HG03342 (cell line): ENCODE measurements around the gene TMIE.

Source experiments
- ATAC-seq: cut with Tn5 transposase; IDR thresholded peaks from one replicate; pipeline ENCODE4 v1.9.1; 2021; ENCODE audit warnings: mild to moderate bottlenecking, moderate library complexity; ENCODE audit not compliant: unreplicated experiment

Gene TMIE, protein sequence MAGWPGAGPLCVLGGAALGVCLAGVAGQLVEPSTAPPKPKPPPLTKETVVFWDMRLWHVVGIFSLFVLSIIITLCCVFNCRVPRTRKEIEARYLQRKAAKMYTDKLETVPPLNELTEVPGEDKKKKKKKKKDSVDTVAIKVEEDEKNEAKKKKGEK

GRCh38 chr3:46701181-46701939, at the start of gene TMIE:
TMIE (plus strand) TSS chr3:46701392; CDS start chr3:46701488, 96 bp downstream.
- no peak for ATAC-seq

- ATAC-seq: no peak
Measured at GRCh38 chr3:46655271-46655670, 45.9 kb upstream of the TMIE start.

DNA sequence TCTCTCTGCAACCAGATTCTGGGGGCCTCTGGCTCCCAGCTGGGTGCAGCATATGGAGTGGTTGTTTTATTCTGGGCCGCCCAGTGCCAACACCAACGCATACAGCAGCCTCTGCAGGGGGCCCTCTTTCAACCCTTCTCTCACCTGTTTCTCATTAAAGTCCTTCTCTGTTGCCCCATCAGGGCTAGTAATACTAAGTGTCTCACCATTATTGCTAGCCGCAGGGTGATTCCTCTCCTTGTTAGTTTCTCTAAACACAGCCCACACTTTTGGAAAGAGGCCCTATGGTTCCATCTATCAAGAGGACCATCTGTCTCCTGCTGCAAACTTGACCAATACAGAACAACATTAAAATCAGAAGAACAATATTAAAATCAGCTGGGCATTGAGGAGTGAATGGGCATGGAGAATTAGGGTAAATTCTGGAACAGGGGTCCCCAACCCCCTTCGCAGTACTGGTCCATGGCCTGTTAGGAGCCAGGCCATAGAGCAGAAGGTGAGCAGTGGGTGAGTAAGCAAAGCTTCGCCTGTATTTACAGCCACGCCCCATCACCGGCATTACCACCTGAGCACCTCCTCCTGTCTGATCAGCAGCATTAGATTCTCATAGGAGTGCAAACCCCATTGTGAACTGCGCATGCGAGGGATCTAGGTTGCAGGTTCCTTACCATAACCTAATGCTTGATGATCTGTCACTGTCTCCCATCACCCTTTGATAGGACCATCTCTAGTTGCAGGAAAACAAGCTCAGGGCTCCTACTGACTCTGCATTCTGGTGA, 44.2 kb upstream of the TMIE start:
- ATAC-seq: no peak

DNA sequence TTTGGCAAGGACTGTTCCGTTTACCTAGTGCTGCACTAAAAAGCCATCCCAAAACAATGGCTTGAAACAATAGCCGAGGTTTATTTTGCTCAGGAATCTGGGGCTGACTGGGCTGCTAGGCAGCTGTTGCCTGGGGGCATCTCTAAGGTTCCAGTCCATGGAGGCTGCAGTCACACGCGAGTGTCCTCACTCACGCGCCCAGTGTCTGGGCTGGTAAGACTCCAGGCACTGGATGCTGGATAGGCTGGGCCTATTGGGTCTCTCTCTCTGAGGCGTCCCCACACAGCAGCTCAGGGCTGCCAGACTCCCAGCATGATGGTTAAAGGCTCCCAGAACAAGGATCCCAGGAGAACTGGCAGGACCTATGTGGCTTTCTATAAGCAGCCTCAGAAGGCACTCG, 41.9 kb upstream of the TMIE start:
- ATAC-seq: no peak

- no peak for ATAC-seq
Measured at GRCh38 chr3:46660003-46660402, 41.2 kb upstream of the TMIE start.

DNA sequence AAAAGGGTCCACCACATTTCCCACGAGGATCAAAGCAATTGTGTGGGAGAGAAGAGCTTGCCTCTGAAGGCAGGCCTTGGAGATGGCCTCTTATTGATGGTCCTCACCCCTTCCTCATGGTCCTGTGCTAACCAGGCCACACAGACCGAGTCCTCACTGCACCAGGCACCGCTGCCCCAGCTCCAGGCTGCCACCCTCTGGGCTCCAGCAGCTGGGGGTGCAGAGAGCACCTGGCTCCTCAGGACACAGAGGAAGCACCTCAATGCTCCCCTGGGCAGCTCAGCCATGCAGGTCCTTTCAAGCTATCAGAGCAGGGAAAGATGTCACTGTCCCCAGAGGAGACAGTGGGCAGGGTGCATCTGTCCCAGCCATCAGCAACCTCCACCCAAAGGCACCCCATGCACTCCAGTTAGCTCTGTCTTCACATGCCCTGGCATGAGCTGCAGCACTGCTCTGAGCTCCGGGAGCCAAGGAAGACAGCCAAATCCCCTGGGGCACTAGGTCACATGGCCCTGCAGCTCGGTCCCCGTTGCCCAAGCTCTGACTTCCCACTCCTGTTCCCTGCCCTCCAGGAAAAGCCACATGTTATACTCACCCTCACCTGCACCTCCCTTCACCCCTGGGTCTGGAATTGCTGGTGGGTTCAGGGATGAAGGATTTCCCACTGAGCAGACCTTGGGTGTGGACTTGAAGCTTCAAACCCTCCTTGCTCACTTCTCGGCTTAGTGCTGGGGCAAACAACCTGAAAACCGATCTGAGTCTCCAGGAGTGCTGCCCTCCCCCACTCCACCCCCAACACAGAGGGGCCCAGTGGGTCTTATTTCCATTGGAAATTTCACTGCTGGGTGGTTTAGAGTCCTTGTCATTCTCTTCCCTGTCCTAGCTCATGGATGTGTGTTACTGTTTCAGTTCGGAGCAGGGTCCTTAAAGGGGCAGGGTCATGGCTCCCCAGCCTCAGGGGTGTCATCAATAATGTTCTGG, 40.4 kb upstream of the TMIE start:
- ATAC-seq: no peak

GRCh38 chr3:46661776-46662766, 39.1 kb upstream of the TMIE start:
- ATAC-seq: no peak

GRCh38 chr3:46662771-46663551, 38.2 kb upstream of the TMIE start:
- no peak for ATAC-seq

DNA sequence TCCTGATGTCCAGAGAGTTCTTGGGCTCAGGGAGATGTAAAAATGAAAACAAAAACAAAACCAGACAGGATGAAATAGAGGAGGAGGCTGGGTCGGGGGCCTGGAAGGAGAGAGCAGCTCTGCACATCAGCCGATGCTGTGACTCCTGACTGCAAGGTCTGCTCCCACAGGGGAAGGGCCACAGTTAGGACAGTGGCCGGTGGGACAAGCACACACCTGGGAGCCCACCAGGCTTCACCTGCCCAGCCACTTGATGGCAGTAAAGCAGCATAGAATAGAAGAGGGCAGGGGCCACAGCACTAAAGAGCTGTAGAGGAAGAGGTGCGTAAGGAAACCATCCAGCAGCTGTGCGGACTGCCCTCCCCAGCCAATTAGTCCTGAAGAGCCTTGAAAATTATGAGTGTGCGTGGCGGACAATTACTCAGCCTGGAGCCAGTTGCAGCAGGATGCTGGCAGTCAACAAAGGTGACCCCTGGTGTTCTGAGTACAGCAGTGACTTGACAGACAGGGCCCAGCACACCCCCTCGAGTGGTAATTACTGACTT, 37.5 kb upstream of the TMIE start:
- no peak for ATAC-seq

- no peak for ATAC-seq
Measured at GRCh38 chr3:46664188-46664970, 36.8 kb upstream of the TMIE start.

GRCh38 chr3:46664971-46665762, 36.0 kb upstream of the TMIE start:
- no peak for ATAC-seq

- no peak for ATAC-seq
Measured at GRCh38 chr3:46665763-46666452, 35.3 kb upstream of the TMIE start.

- no peak for ATAC-seq
Measured at GRCh38 chr3:46666453-46666845, 34.7 kb upstream of the TMIE start.

- ATAC-seq: no peak
Measured at GRCh38 chr3:46667061-46667621, 34.1 kb upstream of the TMIE start.

DNA sequence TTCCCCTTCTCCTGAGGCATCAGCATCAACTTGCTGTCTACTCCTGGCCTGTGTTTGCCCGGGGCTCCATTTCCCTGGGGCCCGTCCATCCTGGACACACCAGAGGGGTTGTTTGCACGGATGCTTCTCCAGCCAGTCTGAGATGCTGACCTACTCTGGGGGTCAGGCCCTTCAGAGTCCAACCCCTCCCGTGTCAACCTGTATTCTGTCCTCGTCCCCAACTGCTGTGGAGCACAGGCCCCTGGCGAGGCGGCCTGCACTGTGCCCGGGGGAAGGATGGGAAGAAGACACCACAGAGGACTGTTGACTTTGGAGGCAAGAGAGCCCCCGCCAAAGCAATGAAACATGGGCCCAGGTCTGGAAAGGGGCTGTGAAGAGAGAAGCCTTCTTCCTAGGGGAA, 33.5 kb upstream of the TMIE start:
- no peak for ATAC-seq

DNA sequence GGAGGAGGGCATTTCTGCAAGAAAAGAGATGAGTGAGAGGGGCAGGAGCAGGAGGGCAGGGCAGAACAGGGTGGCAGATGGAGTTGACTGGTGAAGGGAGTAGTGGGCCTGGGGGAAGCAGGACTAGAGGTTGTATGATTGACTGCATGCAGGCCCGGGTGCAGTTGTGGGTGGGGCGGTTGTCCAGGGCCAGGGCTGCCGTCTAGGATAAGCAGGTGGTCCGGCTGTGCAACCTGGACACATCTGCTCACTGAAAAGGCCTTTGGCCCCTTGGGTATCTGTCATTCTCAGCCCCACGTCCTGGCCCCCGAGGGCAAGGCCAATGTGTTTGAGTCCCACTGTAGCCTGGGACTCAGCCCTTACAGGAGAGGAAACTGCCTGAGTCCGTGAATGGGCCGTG, 33.1 kb upstream of the TMIE start:
- ATAC-seq: no peak
